Germinal center (tissue), 1 donor: ENCODE data around the gene PACSIN3.
A peak's percentile ranks its signal among the peaks of the same experiment; 100 is the strongest.

ENCODE experiments used
- DNase-seq: peaks from one replicate; pipeline ENCODE4 v3.0.0; 2012; ENCODE audit warnings: mixed read lengths, low spot score

PACSIN3 gene

DNA sequence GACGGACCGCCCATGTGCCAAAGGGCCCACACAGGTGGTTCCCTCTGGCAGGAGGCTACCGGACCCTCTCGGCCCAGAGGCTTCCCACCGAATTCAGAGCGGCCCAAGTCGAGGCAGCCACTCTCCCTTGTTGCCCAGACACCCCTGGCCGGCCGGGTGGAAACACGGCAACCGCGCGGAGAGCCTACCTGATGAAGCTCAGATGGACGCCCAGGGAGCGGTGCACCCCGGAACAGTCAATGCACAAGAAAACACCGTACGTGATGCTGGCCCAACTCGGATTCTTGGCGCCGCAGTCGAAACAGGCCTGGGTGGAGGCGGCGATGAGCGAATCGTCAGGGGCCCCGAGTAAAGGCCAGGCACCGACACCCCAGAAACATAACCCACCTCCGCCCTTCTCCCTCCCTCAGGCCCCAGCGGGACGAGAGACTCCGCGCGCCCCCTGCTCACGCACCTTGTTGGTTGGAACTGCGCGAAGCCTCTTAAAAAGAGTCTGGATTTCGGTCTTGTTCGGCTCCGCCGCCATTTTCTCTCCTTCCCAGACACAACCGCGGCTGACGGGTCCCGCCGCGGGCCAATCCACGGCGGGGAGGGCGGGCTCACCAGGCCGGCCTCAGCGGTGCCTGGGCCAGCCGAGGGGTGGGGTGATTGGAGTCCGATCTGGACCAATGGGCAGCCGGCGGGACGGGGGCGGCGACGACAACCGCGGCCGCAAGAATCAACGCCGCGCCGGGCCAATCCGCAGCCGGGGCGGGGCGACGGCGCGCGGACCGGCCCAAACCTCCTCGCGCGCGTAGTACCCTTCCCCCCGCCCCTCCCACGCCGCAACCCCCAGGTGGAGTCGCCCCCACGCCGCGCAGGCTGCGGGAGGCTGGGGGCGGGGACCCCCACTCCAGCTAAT lies 9.7 kb downstream of the PACSIN3 start, which contains the start of gene ARFGAP2:
Gene ARFGAP2 (minus strand): TSS at position 552 of the 901 bp plus-strand sequence. CDS start 26 bp downstream, at position 526.
- DNase-seq = peak; percentile 100

DNA sequence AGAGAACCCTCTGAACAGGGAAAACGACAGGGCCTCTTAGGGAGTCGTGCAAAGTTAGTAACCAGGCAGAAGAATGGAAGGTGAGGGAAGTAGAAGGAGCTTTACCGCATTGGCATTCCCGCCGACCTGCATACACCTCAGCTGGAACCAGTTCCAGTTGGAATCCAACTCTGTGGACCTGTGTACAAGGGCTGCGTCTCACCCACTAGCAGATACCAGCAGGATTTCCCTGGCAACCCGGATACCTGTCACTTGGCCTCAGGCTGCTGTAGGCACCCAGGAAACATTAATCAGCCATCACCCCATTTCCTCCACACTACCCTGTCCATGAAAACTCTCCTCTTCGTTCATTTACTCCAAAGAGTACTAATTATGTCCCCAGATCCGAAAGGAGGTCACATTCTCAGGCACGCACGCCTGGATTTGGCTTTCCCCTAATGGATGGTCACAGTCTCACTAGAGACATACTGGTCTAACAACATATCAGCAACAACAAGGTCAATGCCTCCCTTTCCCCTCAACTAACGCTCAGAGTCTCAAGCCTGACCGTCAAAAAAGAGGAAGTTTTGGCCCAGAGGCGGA lies 10.4 kb downstream of the PACSIN3 start:
- DNase-seq = no peak

DNA sequence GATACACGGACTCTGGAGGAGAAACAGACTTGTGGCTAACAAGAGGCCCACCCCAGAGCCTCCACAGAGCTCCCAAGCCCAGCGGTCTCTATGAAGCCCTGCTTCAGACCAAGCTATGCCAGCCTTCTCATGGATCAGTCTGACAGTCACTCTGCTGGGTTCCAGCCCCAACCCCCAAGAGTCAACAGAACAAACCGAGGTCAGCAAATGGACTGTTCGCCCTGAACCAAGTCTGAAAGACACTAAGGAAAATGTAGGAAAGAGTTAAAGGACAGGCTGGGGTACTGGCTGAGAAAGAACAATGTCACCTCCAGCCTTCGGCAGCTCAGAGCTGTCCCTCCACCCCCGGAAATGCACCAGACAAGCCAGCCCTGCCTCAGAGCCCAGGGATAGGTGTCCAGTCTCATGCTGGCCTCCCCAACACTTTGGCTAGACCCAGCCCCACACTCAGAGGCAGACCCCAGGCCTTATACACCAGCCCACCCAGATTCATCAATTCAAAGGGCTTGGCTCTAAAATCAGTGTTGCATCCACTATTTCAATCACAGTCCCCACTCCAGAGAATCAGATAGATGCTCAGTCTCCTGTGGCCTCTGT lies 13.4 kb downstream of the PACSIN3 start:
- DNase-seq = no peak

DNA sequence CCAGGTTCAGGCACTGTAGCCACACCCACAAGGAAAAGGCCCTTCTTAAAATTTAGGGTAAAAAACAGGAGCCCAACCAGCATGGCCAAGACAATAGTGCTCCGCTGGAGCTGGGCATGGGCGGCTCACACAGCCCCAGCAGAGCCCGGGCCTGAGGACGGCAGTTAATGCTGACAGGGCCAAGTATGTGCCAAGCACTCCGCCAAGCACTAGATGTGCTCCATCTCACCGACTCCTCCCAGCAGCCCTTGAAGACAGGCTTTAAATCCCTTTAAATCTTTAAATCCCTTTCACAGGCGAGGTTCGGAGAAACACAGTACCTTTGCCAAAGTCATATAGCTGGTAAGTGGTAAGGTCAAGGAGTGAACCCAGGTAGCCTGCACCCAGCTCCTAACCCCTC lies 14.4 kb downstream of the PACSIN3 start:
- no peak for DNase-seq

DNA sequence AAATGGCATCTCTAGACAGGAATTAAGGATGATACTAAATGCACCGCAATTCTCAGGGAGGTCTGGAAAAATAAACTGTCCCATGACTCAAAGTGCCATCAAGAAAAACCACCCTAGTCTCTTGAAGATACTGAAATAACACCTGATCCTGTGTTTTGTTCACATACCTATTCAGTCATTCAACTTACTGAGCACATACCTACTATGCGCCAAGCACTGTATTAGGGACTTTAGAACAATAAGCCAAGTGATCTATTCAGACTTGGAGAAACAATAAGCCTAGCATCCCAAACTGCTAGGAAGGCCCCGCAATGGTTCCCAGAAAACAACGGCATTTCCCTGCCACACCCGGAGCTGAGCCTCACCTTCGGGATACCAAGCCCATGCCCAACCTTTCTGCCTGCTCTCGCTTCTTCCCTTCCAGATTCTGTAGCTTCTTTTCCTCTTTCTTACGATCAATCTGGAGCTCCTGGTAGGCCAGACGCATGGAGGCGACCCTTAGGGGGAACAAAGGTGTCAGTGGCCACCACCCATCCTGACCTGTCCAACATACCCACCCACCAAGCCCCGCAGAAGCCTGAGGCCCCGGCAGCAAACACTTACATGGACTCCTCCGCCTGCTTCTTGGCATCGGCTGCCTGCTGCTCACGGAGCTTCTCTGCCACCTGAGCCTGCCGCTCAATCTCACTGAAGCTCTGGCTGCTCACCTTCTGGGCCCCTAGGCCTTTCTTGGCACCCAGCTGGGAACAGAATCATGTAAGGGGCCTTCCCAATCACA lies 15.0 kb downstream of the PACSIN3 start:
- no peak for DNase-seq

DNA sequence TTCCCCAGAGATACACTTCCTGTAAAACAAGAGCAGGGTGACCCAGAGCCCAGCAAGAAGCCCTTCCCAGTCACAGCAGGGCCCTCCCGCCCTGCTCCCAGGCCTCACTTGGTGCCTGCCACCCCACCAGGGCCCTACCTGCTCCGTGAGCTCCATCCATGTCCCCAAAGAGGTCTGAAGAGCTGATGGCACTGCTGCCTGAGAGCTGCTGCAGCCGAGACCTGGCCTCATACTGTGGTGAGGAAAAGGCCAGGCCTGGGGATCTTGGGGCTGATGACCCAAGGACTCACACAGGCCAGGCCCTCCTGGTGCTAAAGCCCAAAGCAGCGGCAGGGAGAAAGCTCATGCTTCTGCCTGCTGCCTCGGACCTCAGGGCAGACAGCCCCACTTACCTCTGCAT lies 19.9 kb downstream of the PACSIN3 start:
- DNase-seq = no peak

DNA sequence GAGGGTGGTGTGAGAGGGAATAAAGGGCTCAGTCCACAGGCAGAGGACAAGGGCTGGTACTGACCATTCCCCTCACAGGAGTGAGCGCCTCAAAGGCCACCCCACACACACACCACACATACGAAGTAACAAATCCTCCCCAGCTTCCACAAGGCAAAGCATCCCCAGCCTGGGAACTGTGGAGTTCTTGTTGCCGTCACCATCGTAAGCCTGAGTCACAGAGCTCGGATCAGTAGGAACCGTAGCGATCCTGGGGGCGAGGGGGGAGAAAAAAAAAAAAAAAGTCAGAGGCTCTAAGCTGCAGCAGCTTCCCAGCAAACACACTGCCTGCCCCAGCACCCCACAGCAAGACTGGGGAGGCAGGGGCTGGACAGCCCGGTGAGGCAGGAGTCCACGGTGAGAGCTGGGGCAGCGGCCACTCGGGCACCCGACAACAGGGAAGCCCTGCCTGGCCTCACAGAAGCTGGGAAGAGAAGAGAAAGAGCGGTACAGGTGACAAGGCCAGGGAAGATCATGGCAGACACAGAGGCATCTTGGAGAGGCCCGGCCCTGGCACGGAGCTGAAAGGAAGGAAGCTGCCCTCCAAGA lies 20.9 kb downstream of the PACSIN3 start:
- DNase-seq = no peak

DNA sequence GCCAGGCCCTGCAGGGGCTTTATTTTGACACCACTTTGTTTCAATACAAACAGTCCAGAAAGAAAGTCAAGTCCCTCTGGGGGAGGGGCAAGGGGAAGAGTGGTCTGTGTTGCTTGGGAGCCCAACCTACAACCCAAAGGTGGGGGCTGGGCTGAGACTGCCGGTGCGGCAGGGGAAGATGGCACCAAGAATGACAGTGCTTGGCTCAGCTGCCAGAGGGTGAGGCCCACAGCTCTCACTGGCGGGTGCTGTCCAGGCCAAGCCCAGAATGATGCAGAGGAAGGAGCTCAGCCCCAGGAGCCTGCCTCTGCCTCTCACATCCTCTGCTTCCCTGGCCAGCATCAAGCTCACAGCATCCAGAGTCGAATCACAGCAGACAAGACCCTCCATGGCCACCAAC lies 21.9 kb downstream of the PACSIN3 start:
- DNase-seq = no peak

DNA sequence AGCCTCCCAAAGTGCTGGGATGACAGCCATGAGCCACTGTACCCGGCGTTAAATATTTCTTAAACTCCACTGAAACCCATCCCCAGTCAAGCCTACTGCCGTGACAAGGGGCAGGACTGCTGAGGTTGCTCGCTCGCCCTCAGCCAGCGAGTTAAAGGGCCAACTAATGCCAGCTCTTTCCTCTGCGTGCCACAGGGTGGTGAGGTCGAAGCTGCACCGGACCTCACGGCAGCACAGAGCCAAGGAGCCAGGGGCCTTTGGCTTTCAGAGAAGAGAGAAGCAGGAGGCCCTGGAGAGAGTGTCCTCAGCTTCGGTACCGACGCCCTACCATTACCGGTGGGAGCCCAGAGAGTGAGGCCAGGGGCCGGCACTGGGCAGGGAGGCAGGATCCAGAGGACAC lies 22.3 kb downstream of the PACSIN3 start:
- no peak for DNase-seq

DNA sequence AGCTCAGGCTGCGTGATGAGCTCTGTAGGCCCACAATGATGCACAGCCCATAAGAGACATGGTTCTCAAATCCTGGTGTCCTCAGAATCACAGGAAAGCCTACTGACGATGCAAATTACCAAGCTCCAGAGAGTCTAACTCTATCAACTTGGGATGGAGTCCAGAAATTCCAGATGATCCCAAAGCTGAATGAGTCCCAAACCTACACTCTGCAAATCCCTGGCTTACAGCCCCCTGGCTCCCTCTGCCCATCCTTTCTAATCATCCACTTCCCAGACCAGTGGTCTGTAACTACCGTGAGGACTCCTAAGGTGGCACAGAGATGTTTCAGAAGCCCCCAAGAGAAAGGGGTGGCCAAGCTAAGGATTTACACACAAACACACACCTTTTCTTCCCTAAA lies 23.0 kb downstream of the PACSIN3 start:
- DNase-seq = no peak

DNA sequence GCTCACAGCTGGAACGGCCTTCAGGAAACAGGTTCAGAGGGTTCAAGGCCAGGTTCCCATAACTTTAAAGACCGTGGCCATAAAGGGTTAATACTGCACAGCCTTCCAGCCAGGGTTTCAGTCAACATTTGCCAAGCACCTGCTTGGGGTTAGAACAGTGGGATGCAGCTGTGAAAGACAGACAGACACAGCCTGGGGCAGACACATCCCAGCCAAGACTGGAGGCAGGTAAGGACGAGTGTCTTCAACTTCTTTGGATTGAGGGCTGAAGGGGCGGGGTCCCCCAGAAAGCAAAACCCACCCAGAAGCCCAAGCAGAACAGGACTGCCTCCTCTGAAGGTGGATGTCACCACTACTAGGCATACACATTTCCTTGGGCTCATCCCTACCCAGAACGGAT lies 23.8 kb downstream of the PACSIN3 start:
- no peak for DNase-seq

DNA sequence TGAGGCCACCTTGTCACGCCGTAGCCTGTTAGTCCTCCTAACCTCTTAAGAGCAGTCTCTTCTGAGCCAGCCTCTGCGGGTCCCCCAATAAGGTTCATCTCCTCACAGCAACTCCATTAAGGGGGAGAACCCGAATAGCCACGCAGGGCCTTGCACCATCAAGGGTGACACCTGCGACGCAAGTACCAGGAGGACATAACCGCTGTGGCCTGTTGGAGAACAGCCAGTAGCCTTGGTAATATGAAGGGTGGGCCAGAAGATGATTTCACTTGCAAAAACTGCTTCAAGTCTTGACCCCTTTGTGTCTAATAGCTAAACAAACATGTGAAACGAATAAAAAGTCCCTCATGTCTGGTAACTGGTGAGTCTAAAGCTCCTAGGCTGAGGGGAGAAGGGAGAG lies 24.3 kb downstream of the PACSIN3 start:
- no peak for DNase-seq

DNA sequence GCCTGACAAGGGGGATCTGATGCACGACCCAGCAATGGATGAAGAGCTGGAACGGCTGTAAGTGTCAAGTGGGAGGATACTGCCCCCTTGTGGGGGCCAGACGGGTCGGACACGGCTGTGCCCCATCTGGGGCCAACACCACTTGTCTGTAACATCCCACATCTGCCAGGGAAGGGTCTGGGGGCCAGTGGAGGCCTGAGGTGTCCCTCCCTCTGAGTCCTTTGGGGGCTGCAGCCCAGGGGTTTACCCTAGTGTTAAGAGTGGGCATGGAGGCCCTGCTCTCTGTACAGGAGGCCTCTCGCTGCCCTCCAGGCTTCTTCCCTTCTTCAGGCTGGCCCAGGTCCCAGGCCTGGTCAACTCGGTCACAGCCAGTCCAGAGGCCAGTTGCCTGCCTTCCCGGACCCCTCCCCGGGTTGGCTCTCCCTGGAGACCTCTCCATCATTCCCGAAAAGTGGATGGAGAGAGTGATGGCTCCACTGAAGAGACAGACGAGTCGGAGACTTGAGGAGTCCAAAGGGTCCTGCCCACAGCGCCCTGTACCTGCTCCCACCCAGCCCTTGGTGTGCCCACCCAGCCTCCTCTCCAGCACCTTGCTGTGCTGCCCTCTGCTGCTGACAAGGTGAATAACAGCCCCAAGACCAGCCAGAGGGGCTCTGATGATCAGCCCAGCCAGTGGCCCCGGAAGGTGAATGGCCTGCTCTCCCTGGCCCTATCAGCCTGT lies 24.9 kb downstream of the PACSIN3 start:
- DNase-seq = peak; percentile 84

DNA sequence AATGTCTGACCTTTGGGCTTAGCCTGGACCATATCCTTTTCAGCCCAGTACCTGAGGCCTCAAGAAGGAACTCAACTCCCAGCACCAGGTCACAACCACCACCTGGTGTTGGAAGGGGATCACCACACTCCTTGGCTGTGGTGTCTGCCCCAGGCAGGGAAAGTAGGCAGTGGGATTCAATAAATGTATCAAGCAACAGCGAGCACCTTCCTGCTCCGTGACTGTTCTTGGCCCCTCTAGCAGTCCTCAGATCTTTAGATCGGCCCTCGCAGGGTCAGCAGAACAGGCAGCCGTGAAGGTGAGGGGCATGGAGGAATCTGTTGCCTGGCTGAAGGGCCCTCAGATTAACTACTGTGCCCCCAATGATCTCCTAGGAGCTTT lies 25.5 kb downstream of the PACSIN3 start:
- DNase-seq = no peak

DNA sequence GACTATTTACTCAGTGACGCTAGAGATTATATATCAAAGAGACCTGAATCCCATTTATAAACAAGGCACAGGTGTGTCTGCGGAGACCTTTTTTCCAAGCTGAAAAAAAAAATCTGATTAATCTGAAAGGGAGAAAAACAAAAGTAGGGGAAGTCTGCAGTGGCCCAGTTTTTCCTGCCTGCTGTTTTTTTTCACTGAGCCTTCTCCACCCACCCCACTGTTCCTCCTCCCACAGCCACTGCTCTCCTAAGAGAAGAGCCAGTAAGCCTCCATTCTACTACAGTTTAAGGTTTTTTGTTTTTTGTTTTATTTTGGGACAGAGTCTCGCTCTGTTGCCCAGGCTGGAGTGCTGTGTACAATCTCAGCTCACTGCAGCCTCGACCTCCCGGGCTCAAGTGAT lies 28.0 kb downstream of the PACSIN3 start:
- DNase-seq = no peak

DNA sequence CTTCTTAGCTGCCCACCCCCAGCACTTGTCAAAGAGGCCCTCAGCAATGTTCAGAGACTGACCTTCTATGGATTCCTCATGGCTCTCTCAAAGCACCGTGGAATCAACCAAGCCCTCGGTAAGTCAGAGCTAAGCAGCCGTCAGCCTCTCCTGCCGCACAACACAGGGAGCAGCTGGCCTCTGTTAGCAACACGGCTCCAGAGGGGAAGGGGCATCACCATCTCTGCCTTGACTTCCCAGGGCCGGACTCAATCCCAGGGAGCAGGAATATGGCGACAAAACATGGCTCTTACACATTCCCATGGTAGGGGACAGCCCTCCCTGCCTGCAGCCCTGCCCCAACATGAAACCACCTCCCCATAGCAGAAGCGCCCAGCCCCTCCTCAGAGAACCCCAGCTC lies 28.4 kb downstream of the PACSIN3 start:
- no peak for DNase-seq

DNA sequence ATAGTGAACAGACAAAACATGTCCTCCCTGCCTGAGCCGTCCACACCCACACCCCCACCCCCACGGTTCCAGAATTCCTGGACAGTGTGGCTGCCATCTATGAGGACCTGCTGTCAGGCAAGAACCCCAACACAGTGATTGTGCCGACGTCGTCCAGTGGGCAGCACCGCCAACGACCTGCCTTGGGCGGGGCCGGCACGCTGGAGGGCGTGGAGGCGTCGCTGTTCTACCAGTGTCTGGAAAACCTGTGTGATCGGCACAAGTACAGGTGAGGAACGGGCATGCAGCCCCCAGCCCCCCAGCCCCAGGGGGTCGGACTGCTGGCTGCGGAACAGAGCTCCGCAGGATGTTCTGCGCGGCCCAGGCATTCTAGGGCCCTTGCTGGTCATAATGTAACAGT lies 29.3 kb downstream of the PACSIN3 start:
- DNase-seq = no peak

DNA sequence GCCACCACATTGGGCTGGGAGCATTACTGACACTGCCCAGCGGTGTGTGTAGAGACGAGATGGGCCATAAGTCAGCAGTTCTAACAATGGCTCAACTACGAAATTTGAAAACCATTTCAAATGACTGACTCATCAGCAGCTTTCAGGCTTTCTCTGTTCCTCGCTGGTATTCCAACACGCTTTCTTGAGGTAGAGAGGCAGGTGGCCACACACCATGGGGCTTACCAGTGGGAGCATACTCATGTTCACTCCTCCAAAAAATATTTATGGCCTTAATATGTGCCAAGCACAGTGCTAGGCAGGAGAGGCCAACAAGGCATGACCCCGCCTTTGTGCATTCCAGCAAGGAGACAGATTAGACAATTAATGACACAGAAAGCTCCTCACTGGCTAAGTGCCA lies 29.9 kb downstream of the PACSIN3 start:
- no peak for DNase-seq

DNA sequence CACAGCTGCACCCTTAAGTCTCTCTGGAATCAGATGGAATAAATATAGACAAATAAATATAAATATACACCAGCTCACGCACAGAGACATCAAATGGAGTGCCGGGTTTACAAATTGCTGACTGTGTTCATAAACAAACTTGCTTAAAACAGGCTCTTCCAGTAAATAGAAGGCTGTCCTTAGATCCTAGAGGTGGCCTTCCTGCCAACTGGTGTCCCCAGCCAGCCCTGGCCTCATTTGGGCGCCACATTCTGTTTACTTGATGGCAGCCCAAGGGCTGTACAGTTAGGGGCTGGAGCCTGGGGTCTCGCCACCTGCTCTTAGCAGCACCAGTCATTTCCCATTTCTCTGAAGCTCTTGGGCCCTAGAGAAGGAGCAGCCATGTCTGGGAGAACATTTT lies 30.4 kb downstream of the PACSIN3 start:
- no peak for DNase-seq

DNA sequence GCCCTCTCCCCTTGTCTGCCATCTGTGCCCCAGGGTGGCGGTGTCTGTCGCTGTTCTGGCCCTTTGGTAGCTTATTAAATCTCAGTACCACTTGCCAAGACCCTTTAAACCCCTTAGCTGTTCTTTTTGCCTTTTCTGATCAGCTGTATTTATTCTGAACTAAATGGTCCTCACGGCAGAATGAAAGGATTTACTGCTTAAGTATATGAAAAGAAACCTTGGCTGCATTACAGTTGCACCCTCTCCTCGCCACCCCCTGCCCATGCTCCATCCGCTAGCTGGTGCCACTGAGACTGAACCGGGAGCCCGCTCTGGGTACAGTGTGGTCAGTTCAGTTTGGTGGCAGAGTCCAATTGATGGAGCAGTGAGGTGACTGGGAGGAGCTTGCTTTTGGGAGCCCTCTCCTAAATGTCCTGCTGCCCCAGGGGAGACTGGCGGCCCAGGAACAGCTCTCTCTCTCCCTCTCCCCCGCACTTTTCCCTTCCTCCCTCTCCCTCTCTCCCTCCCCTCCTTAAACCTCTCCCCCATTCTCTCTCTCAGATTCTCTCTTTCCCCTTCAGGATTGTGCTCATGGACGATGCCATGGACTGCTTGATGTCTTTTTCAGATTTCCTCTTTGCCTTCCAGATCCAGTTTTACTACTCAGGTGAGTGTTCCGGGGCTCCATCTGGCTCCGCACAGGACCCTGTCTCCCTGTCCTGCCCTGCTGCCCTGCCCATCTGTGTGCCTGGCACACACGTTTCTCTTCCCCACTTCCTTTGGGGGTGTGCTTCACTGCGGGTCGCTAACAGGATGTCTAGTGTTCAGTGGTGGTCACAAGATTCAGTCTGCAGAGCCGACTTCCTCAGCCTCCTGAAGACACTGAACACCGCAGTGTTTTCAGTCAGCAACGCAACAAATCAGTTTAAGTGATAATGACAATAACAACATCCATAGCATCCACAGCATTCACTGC lies 31.3 kb downstream of the PACSIN3 start:
- DNase-seq = no peak
